ENCODE data around the gene XYLT1. TPM values are rescaled to one million over a fixed set of nuclear protein-coding genes. Genes with fewer than 3 reads are reported as not detected.

Gene XYLT1
- total RNA-seq, 2 donors from 2014 or later = 14.4 to 31.3 TPM

DNA sequence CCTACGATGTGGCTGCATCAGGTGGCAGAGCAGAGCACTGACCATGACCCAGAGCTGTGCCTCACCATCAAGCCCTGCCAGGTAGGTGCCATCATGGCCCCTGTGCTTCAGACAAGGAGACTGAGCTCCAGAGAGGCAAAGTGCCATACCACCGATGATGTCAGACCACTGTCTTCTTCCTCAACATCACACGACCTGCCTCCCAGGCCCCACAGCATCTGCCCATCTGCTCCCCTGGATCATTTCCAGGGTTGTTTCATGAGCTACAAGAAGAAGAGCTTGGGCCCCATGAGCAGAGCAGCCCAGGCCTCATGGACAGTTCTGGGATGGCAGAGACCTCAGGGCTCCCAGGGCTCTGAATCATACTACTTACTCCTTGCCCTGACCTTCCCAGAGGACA is 9.9 kb downstream of the XYLT1 start:
- H3K27me3 ChIP-seq = no peaks in the 10 kb centered on the region
- DNase-seq (ENCODE audit: low spot score) = no peak
- TF ChIP-seq, protein P1, sequence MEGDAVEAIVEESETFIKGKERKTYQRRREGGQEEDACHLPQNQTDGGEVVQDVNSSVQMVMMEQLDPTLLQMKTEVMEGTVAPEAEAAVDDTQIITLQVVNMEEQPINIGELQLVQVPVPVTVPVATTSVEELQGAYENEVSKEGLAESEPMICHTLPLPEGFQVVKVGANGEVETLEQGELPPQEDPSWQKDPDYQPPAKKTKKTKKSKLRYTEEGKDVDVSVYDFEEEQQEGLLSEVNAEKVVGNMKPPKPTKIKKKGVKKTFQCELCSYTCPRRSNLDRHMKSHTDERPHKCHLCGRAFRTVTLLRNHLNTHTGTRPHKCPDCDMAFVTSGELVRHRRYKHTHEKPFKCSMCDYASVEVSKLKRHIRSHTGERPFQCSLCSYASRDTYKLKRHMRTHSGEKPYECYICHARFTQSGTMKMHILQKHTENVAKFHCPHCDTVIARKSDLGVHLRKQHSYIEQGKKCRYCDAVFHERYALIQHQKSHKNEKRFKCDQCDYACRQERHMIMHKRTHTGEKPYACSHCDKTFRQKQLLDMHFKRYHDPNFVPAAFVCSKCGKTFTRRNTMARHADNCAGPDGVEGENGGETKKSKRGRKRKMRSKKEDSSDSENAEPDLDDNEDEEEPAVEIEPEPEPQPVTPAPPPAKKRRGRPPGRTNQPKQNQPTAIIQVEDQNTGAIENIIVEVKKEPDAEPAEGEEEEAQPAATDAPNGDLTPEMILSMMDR (IDR thresholded peaks at IDR 0.05) = no peak
- no peaks in the 10 kb centered on the region for H3K9me3 ChIP-seq
- no peak overlapping the region for H3K4me3 ChIP-seq
- peak overlapping the region in 1 of 2 donors; percentile 53 for H3K27ac ChIP-seq
- peaks cover 0 to 21% of the 10 kb centered on the region in 2 donors for H3K4me1 ChIP-seq
- no peaks in the 10 kb centered on the region for H3K36me3 ChIP-seq

DNA sequence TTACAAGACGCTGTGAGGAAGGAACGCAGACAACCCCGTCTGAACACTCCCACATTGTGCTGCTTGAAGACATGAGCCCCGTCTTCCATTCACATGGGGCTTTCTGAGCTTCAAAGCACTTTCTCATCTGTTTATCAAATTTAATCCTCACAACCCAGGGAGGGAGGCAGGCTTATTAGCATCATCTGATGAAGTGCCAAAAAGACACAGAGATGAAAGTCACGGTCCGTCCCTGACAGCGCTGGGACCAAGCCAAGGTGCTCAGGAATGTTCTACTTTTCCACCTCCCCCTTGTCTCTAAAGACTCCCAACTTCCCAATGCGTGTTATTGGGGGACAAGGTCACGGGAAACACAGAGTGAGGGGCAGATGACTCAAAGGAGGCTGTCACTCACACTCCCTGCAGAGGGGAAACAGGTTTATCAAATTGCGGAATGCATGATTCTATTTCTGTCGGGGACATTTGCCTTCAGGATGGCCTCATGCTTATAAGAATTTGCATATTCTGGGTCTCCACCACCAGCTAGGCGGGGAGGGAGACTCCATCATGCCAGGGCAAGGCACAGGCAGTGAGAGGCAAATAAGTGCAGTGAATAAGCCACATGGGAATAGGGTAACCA is 10.7 kb downstream of the XYLT1 start:
- Histone ChIP-seq H3K27me3 (no peaks in the 10 kb centered on the region), H3K4me1 (peaks cover 0 to 21% of the 10 kb centered on the region in 2 donors), H3K27ac (peak overlapping the region in 1 of 2 donors; percentile 53), H3K36me3 (no peaks in the 10 kb centered on the region), H3K4me3 (no peak overlapping the region), H3K9me3 (no peaks in the 10 kb centered on the region)
- TF ChIP-seq, protein P1 (IDR thresholded peaks at IDR 0.05) = no peak
- no peak for DNase-seq (ENCODE audit: low spot score)

DNA sequence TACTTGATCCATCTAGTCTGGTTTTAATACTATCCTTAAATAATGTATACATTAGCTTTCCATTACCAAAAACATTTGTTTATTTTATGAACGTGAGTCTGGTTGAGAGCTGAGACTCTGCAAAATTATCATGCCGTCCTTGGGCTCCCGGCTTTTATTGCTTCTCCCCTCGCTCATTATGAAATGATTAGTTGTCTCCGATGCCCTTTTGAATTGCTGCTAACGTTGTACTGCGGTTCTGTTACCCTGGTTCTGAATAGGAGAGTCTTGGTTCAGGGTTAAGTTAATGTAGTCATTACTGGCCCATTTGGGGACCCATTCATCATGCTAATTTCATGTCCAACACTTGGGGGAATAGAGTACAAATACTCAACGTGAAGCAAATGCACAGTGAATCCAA is 12.8 kb downstream of the XYLT1 start:
- H3K36me3 ChIP-seq = no peaks in the 10 kb centered on the region
- H3K4me3 ChIP-seq = no peak overlapping the region
- no peak for DNase-seq (ENCODE audit: low spot score)
- no peaks in the 10 kb centered on the region for H3K9me3 ChIP-seq
- H3K4me1 ChIP-seq = peaks cover 0 to 21% of the 10 kb centered on the region in 2 donors
- no peak overlapping the region for H3K27ac ChIP-seq
- TF ChIP-seq, protein P1 (IDR thresholded peaks at IDR 0.05) = no peak
- H3K27me3 ChIP-seq = no peaks in the 10 kb centered on the region

DNA sequence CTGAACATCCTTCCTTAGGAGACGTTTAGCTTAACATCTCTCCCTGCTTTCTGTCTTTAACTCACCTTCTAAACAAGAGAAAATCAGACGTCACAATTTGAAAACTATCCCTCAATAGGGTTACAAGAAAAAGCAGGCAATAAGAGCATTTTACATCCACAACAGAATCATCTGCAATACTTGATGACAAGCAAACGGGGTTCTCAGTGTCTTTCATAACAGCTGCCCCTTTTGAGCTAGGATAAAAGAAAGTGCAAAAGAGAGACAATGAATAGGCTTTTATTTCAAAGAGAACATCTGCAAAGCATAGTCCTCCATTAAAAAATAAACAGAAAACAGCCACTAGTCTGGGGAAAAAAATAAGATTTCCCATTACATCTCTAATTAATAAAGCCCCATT is 13.2 kb downstream of the XYLT1 start:
- Histone ChIP-seq H3K4me1 (peaks cover 0 to 21% of the 10 kb centered on the region in 2 donors), H3K36me3 (no peaks in the 10 kb centered on the region), H3K27me3 (no peaks in the 10 kb centered on the region), H3K27ac (no peak overlapping the region), H3K9me3 (no peaks in the 10 kb centered on the region), H3K4me3 (no peak overlapping the region)
- TF ChIP-seq, protein P1 (IDR thresholded peaks at IDR 0.05) = no peak
- DNase-seq (ENCODE audit: low spot score) = no peak

DNA sequence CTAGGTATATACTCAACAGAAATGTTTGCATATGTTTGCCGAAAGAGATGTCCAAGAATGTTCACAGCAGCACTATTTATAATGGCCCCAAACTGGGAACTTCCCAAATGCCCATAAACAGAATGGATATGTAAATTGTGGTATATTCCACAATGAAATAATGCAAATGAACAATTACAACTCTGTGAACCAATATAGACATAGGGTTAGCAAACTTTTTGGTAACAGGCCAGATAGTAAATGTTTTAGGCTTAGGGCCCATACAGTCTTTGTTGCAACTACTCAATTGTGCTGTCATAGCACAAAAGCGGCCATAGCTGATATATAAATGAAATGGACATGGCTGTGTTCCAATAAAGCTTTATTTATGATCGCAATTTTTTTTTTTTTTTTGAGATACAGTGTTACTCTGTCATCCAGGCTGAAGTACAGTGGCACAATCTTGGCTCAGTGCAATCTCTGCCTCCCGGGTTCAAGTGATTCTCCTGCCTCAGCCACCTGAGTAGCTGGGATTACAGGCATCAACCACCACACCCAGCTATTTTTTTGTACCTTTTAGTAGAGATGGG is 16.5 kb downstream of the XYLT1 start:
- H3K4me1 ChIP-seq = peaks cover 0 to 1% of the 10 kb centered on the region in 2 donors
- DNase-seq (ENCODE audit: low spot score) = no peak
- TF ChIP-seq, protein P1 (IDR thresholded peaks at IDR 0.05) = no peak
- no peaks in the 10 kb centered on the region for H3K36me3 ChIP-seq
- H3K9me3 ChIP-seq = no peaks in the 10 kb centered on the region
- no peaks in the 10 kb centered on the region for H3K27me3 ChIP-seq
- no peak overlapping the region for H3K27ac ChIP-seq
- H3K4me3 ChIP-seq = no peak overlapping the region
